ENCODE results near the gene TEF.

- TF ChIP-seq POLR2A (IDR thresholded peaks at IDR 0.05; ENCODE audit: low read depth, low read length) (no peak), POLR2AphosphoS5 (IDR thresholded peaks at IDR 0.05; ENCODE audit: low read depth, low read length) (no peak), POU2F2 (IDR thresholded peaks at IDR 0.05; ENCODE audit: low read depth, low read length) (no peak), TAF1 (IDR thresholded peaks at IDR 0.05; ENCODE audit: low read depth, low read length) (no peak), SPI1 (IDR thresholded peaks at IDR 0.05; ENCODE audit: low read depth, low read length) (no peak), PAX5 (IDR thresholded peaks at IDR 0.05; ENCODE audit: insufficient read depth, low read length, severe bottlenecking) (no peak)
These were observed 1.3 kb downstream of the TEF start for GRCh38 chr22:41383085-41383484.

All from GM12891 (cell line).